Measurements from ENCODE around the gene HTR2C. TPM values are rescaled to one million over a fixed set of nuclear protein-coding genes. Genes with fewer than 3 reads are reported as not detected.
"Not testable (repeated sequence)": the region's sequence is repeated elsewhere in the genome, so short reads cannot be mapped to it uniquely, and the experiment has no call there.

The HTR2C gene
- total RNA-seq, 2 donors from 2014 or later: not detected

DNA sequence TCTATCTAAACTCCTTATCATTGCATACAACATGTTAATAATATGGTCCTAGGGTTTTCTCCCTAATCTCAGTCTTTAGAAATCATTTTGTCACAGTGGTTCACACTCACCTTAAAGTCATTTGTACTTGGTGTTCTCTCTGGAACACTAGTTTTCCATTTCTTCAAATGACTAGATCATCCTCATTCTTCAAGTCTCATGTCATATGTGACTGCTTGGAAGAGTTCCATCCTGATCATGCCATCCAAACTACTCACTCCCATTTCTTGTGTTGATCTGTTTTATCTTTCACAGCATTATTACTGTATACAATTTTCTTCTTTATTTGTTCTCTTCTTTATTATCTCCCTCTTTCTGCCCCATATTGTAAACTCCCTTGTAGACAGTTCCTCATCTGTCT lies 66.5 kb downstream of the HTR2C start:
- H3K9me3 Mint-ChIP-seq: peaks cover 3 to 4% of the 10 kb centered on the region in 2 donors
- no peak for ATAC-seq
- H3K36me3 Mint-ChIP-seq: no peaks in the 10 kb centered on the region
- no peak overlapping the region for H3K27ac Mint-ChIP-seq
- DNase-seq (ENCODE audit: low spot score in 2 of 2): no peak

DNA sequence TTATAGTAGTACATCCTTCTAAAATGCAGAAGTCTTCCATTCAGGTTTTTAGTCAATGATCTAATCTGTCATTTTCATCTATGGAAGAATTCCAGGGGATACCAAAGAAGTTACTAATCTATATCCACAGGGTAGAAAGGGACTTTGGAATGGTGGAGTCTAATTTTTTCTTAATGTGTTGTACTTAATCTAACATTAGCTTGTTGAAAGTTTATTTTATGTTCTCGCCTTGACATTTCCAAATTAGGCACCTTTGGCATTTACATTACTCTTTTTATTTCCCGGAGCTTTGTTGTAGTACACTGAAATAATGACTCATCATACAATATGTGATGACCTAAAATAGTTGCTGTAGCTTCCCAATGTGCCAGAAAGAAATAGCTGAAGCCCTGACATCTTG lies 91.5 kb downstream of the HTR2C start:
- ATAC-seq (no peak), DNase-seq (ENCODE audit: low spot score in 2 of 2) (no peak)
- H3K9me3 Mint-ChIP-seq: peaks cover 0 to 3% of the 10 kb centered on the region in 2 donors
- no peaks in the 10 kb centered on the region for H3K36me3 Mint-ChIP-seq
- H3K27ac Mint-ChIP-seq: no peak overlapping the region

DNA sequence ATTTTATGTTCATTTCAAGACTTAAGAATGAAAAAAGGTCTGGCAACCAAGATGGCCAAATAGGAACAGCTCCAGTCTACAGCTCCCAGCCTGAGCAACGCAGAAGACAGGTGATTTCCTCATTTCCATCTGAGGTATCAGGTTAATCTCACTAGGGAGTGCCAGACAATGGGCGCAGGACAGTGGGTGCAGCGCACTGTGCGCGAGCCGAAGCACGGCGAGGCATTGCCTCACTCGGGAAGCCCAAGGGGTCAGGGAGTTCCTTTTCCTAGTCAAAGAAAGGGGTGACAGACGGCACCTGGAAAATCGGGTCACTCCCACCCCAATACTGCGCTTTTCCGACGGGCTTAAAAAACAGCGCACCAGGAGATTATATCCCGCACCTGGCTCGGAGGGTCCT lies 116.6 kb downstream of the HTR2C start:
- not testable (repeated sequence) for DNase-seq (ENCODE audit: low spot score in 2 of 2); H3K27ac Mint-ChIP-seq; H3K9me3 Mint-ChIP-seq; H3K36me3 Mint-ChIP-seq; ATAC-seq

DNA sequence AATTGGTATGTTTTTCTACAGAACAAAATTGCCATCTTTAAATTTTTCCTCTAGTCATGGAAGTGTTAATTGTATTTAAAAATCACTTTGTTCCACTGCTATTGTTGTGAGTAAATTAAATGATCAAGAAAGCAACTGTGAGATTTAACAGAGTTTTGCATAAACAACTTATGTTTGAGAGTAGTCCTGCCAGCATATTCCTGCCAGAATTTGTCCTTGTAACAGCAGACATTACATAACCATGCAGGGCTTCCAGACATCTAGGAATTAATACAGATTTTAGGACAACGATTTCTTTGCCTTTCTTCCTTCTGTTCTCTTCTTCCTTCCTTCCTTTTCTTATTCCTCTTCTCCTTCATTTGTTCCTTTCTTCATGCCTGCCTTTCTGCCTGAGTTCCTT lies 125.5 kb downstream of the HTR2C start:
- Mint-ChIP-seq H3K36me3 (no peaks in the 10 kb centered on the region), H3K9me3 (peaks cover 0 to 3% of the 10 kb centered on the region in 2 donors), H3K27ac (no peak overlapping the region)
- ATAC-seq (no peak), DNase-seq (ENCODE audit: low spot score in 2 of 2) (no peak)

DNA sequence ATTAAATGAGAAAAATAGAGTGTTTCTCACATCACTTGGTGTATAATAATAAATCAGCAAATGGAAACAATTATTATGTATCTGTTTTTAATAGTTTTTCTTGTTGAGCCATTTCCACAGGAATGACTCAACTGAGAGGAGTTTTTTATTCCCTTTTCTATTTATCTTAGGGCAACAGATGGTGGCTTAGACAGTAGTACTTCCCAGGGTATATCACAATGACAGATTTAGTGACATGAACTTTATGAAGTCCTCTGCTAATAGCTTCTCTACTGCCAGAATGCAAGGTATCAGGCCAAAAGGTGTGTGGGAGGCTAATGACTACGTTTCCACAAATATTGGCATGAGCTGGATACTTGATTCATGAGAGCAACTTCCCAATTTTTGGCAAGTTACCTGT lies 126.7 kb downstream of the HTR2C start:
- Mint-ChIP-seq H3K9me3 (peaks cover 0 to 3% of the 10 kb centered on the region in 2 donors), H3K36me3 (no peaks in the 10 kb centered on the region), H3K27ac (no peak overlapping the region)
- ATAC-seq (no peak), DNase-seq (ENCODE audit: low spot score in 2 of 2) (no peak)

DNA sequence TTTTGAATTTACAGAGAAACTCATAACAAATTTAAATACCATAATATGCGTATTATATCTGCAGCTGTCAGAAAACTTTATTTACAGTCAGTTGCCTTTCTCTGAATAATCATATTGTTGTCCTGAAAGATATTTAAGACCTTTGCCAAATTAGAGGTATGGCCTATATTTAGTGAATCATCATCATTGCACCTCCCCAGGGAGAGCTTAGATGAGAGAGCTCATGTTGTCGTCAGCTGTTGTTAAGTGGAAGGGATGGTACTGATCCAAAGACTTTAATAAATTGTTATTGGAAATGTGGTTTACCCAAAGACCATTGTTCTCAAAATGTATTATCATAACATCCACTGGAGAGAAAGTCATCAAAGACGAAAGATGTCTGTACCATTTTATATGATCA lies 128.6 kb downstream of the HTR2C start:
- no peak for DNase-seq (ENCODE audit: low spot score in 2 of 2)
- Mint-ChIP-seq H3K9me3 (peaks cover 0 to 3% of the 10 kb centered on the region in 2 donors), H3K27ac (no peak overlapping the region), H3K36me3 (no peaks in the 10 kb centered on the region)
- ATAC-seq: no peak

DNA sequence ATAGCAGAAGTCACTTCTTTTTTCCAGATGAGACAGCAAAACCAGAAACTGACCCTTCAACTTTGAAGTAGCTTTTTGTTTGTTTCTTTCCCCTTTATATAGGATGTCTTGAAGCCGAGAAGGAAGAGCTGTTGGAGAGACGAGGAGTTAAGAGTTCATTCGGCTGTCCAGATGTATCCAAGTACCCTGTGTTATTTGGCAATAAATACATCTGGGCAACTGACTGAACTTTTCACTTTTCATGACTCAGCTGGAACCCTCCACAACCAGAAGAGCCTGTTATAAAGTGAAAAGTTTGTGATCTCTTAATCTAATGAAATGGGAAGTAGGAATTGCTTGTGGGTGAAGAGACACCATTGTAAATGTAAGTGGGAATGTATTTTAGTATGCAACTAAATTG lies 131.2 kb downstream of the HTR2C start:
- Mint-ChIP-seq H3K9me3 (no peaks in the 10 kb centered on the region), H3K36me3 (no peaks in the 10 kb centered on the region), H3K27ac (no peak overlapping the region)
- ATAC-seq (no peak), DNase-seq (ENCODE audit: low spot score in 2 of 2) (no peak)

DNA sequence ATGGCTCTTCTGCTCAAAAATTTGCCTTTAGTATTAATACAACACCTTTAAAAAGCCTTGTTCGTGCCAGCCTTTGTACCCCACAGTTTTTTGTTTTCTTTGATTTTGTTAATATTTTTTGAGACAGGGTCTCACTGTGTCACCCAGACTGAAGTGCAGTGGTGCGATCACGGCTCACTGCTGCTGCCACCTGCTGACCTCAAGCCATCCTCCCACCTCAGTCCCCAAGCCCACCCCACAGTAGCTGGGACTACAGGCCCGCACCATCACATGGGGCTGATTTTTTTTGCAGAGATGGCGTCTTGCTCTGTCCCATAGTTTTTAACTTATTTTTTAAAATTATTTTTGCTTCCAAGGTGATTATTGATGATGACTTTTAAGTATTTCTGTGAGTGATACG lies 134.0 kb downstream of the HTR2C start:
- Mint-ChIP-seq H3K27ac (no peak overlapping the region), H3K9me3 (no peaks in the 10 kb centered on the region)
- DNase-seq (ENCODE audit: low spot score in 2 of 2): no peak

DNA sequence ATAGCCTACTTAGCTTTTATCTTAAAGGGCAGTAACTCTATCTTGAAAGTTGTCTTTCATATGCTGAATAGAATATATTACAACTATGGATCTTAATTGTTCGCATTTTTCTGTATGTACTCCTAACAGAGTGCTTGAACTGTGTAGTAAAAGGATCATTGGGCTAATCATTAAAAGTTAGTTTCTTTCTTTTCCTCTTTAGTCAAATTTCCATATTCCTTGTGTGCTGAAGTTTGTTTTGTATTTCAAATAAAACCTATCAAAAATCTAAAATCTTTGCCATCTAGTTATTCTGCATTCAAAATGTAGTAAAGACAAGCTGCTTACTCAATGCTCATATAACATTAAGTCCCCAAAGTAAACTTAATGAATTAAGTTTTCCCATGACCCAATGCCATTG lies 182.7 kb downstream of the HTR2C start:
- no peak for ATAC-seq
- H3K27ac Mint-ChIP-seq: no peak overlapping the region
- H3K9me3 Mint-ChIP-seq: peaks cover 0 to 8% of the 10 kb centered on the region in 2 donors
- H3K36me3 Mint-ChIP-seq: no peaks in the 10 kb centered on the region
- no peak for DNase-seq (ENCODE audit: low spot score in 2 of 2)

More for the DNA sequence above, 134.0 kb downstream of the HTR2C start:
- no peaks in the 10 kb centered on the region for H3K36me3 Mint-ChIP-seq
- no peak for ATAC-seq

DNA sequence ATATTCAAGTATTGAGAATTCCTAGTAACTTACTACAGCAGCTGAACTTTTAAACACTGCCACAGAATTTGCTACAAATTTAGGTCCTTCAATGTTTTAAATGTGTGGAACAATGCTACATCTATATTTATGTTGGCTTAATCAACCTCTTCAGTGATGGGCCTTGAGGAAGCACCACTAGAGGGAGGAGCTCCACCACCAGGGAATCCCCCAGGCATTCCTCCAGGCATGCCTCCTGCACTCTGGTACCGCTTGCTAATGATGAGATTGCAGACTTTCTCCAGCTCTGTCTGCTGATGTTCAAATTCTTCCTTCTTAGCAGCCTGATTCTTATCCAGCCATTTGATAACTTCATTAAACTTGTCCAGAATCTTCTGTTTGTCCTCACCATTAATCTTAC lies 190.8 kb downstream of the HTR2C start:
- H3K36me3 Mint-ChIP-seq: peaks cover 0 to 5% of the 10 kb centered on the region in 2 donors
- peaks cover 0 to 8% of the 10 kb centered on the region in 2 donors for H3K9me3 Mint-ChIP-seq

DNA sequence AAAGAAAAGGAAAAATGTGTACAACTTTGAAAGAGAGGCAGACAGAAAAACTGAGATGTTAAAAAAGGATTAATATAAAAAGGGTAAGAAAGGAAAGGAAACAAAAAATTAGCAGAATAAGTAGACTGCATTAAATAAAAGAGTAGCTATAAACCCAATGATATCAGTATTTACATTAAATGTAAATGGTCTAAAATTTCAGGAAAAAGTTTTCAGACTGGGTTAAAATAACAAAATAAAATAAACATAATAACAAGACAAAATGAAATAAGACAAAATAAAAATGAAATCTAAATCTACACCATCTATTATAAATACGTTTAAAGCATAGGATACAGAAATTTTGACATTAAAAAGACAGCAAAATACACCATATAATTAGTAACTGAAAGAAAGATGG lies 199.0 kb downstream of the HTR2C start:
- Mint-ChIP-seq H3K9me3 (no peaks in the 10 kb centered on the region), H3K27ac (no peak overlapping the region), H3K36me3 (no peaks in the 10 kb centered on the region)
- no peak for ATAC-seq
- no peak for DNase-seq (ENCODE audit: low spot score in 2 of 2)

More for the DNA sequence above, 190.8 kb downstream of the HTR2C start:
- ATAC-seq: no peak
- no peak overlapping the region for H3K27ac Mint-ChIP-seq
- DNase-seq (ENCODE audit: low spot score in 2 of 2): no peak

DNA sequence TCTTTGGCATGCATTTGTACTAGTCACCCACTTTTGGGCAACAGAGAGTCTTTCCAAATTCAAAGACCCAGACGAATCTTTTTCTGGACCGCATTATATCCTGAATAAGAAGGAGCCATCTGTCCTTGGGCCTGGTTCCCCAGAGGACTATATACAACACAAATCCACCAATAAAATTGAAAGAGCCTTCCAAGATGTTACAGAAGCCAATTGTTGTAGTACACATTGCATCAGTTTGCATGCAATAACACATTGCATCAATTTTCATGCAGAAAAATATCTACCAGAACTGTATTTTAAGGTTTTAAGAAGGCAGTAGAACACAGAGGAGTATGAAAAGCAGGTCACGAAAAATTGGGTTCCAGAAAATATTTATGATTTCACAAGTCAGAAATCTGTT lies 203.2 kb downstream of the HTR2C start:
- DNase-seq (ENCODE audit: low spot score in 2 of 2): no peak
- H3K27ac Mint-ChIP-seq: no peak overlapping the region
- H3K9me3 Mint-ChIP-seq: no peaks in the 10 kb centered on the region
- no peak for ATAC-seq
- H3K36me3 Mint-ChIP-seq: no peaks in the 10 kb centered on the region

DNA sequence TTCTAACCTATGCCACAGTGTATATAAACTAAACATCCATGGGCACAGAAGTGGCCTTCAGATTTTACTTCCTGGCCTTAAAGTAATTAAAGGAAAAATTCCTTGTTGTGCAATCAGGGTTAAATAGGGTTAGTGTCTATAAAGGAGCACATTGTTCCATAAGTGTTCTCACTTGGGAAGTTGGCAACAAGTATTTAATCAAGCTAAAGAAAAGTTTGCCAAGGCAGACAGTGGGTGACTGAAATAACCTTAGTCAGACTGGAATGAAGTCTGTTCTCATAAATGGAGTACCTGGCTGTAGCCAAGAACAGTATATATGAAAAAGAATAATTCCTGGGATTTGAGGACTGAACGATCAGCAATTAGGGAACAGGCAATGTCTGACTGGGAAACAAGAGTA lies 213.6 kb downstream of the HTR2C start:
- no peak for DNase-seq (ENCODE audit: low spot score in 2 of 2)
- no peak for ATAC-seq
- H3K27ac Mint-ChIP-seq: no peak overlapping the region
- H3K9me3 Mint-ChIP-seq: no peaks in the 10 kb centered on the region
- H3K36me3 Mint-ChIP-seq: no peaks in the 10 kb centered on the region

DNA sequence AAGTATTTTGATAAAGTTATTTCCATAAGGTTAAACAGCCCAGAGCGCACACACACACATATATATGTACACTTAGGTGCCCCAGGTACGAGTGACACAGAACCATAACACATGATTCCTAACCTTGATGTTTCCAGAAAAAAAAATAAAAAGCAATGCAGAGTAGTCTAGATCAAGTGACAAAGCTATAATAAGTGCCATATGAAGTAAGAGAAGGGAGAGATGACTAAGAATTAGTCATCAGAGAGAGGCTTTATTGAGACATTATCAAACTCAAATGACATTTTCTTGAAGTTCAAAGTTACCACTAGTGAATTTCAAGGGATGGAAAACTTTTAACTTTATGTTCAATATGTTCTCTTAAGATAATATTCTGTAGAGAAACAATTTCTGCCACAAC lies 215.0 kb downstream of the HTR2C start:
- no peaks in the 10 kb centered on the region for H3K9me3 Mint-ChIP-seq

DNA sequence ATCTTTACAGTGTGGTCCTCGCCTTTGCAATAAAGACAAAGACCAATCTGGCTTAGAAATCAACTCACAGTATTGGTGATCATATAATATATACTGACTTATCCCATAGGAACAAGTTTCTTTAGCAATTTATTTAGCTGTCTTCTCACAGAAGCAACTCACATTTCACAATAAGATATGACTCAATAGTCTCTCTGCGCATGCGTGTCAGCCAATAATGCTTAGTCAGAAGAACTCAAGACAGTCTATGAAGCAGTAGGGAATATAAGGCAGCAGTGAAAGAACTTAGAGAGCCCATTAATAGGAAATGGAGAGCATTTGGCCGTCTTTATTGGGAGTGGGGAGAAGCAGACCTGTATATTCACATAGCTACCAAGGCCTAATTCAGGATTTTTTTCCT lies 216.8 kb downstream of the HTR2C start:
- DNase-seq (ENCODE audit: low spot score in 2 of 2) (no peak), ATAC-seq (no peak)
- no peak overlapping the region for H3K27ac Mint-ChIP-seq
- no peaks in the 10 kb centered on the region for H3K36me3 Mint-ChIP-seq
- H3K9me3 Mint-ChIP-seq: no peaks in the 10 kb centered on the region

More for the DNA sequence above, 215.0 kb downstream of the HTR2C start:
- Mint-ChIP-seq H3K27ac (no peak overlapping the region), H3K36me3 (no peaks in the 10 kb centered on the region)
- ATAC-seq (no peak), DNase-seq (ENCODE audit: low spot score in 2 of 2) (no peak)

DNA sequence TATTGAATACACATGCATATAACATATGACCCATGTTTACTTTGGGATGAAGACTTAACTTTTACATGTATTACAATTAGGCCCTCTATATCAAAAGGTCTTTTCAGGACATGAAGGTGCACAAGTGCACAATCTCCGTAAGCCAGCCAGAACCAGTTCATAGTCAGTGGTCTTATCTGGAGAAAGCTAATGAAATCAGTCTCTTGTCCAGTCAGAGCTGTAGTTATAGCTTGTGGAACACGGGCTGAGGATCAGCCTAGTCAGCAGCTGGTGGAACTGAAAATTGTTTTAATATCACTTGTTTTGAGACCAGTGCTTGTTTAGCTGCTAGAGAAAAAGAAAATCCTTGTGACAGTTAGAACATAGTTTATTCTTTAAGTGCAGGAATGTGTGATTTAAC lies 235.6 kb downstream of the HTR2C start:
- Mint-ChIP-seq H3K27ac (no peak overlapping the region), H3K36me3 (no peaks in the 10 kb centered on the region), H3K9me3 (no peaks in the 10 kb centered on the region)
- no peak for DNase-seq (ENCODE audit: low spot score in 2 of 2)
- no peak for ATAC-seq

DNA sequence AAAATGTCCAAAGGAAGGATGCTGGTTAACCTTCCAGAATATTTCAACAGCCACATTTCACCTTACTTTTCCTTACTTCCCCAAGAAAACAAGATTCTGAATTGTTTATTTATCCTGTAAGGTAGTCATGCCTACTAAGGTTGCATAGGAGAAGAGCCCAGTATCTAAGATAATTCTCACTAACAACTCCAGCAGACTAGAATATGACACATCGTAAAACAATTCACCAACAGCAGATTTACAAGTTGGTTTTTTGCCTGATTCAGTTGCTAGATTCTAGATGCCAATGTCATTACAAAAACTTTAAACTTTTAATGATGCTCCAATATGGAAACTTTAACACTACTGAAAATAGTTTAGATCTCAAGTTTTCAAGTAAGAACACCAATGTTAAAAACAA lies 257.2 kb downstream of the HTR2C start:
- no peak overlapping the region for H3K27ac Mint-ChIP-seq
- ATAC-seq (no peak), DNase-seq (ENCODE audit: low spot score in 2 of 2) (no peak)
- H3K9me3 Mint-ChIP-seq: no peaks in the 10 kb centered on the region
- H3K36me3 Mint-ChIP-seq: no peaks in the 10 kb centered on the region

DNA sequence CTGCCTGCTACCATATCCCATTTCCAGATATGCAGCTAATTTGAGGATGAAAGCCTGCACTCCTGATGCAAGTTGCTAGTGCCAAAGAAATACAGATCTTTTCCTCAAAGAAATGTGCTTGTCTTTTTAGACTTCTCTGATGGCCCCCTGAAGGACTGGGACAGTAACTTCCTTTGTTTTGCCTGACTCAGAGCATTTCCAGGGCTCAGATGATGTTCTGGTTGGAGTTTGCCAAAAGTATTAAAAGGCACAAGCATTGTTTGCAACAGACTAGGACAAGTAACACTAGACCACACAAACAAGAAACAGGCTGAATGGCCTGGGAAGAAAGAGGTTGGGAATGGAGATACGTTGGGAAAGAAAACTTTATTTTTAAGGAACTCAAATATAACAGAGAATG lies 258.3 kb downstream of the HTR2C start:
- H3K27ac Mint-ChIP-seq: no peak overlapping the region
- ATAC-seq (no peak), DNase-seq (ENCODE audit: low spot score in 2 of 2) (no peak)
- no peaks in the 10 kb centered on the region for H3K9me3 Mint-ChIP-seq
- H3K36me3 Mint-ChIP-seq: no peaks in the 10 kb centered on the region

DNA sequence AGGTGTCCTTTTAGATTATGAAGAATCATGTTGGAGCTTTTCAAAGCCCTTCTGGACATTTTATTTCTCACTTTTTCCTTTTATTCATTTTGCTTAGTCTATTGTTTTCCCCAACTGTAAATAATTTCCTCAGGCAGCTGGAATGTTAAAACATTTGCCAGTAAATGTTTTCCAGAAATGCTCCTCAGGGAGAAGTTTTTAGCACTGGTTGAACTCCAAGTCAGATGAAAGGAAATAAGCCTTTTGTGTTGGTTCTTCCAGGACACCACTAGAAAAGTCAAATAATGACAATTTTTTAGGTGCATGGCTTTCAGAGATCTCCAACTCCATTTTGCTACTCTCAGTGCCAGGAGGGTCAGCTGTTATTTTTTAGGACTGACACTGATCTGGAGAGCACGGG lies 305.6 kb downstream of the HTR2C start:
- Mint-ChIP-seq H3K27ac (no peak overlapping the region), H3K36me3 (no peaks in the 10 kb centered on the region), H3K9me3 (no peaks in the 10 kb centered on the region)
- no peak for ATAC-seq
- DNase-seq (ENCODE audit: low spot score in 2 of 2): no peak

All from activated naive CD4-positive, alpha-beta T cell treated with anti-CD3 and anti-CD28 coated beads, Interleukin-2, amount 50 U/mL, for 72 hours (primary cell).